Kidney (tissue), 14 donors: Measurements from ENCODE around the gene TRIM66. TPM values are rescaled to one million over a fixed set of nuclear protein-coding genes. Genes with fewer than 3 reads are reported as not detected.

Source experiments
- DNase-seq, 5 donors: peaks; one replicate each; pipeline ENCODE4 v3.0.0-alpha.2; 2013 to 2020
- FAIRE-seq: peaks from 2 replicates; lab custom pipeline; 2012; peaks lifted over from hg19 to GRCh38; lab: Jason Lieb, UNC
- H3K27ac ChIP-seq, 2 donors: one replicate each; pipeline ENCODE4 v1.7.0; 2013; ENCODE audit warnings: low read depth in 2 of 2, low read length in 2 of 2, inconsistent platforms in 1 of 2
- H3K27me3 ChIP-seq: one replicate; pipeline ENCODE4 v1.7.1; 2013; ENCODE audit warnings: low read length, inconsistent platforms; ENCODE audit not compliant: control insufficient read depth, insufficient read depth
- H3K36me3 ChIP-seq, 3 donors: one replicate each; pipeline versions ENCODE4 v1.7.0 to v1.7.1; 2013; ENCODE audit warnings: low read length in 3 of 3, control low read depth in 1 of 3, inconsistent platforms in 1 of 3; ENCODE audit not compliant: insufficient read depth in 3 of 3, control insufficient read depth in 2 of 3
- H3K4me1 ChIP-seq, 3 donors: one replicate each; pipeline versions ENCODE4 v1.7.0 to v1.7.1; 2013; ENCODE audit warnings: low read length in 3 of 3, inconsistent platforms in 1 of 3, low read depth in 1 of 3; ENCODE audit not compliant: control insufficient read depth in 2 of 3, insufficient read depth in 2 of 3
- H3K4me3 ChIP-seq, 3 donors: one replicate each; pipeline versions ENCODE4 v1.7.0 to v1.8.1; 2013; ENCODE audit warnings: low read length in 3 of 3, control low read depth in 1 of 3, inconsistent platforms in 1 of 3
- H3K9ac ChIP-seq, 3 donors: one replicate each; pipeline versions ENCODE4 v1.7.0 to v1.7.1; 2013; ENCODE audit warnings: low read length in 3 of 3, control low read depth in 1 of 3, inconsistent platforms in 1 of 3
- H3K9me3 ChIP-seq, 3 donors: one replicate each; pipeline versions ENCODE4 v1.7.0 to v1.7.1; 2013; ENCODE audit warnings: low read length in 3 of 3, control low read depth in 1 of 3, inconsistent platforms in 1 of 3; ENCODE audit not compliant: control insufficient read depth in 2 of 3, insufficient read depth in 1 of 3
- intact Hi-C: fragments of 100-400 bp; cut with DNase I; formaldehyde crosslinking; loops from one replicate; pipeline ENCODE4 v1.11.1; 2022
- polyA plus RNA-seq: library from polyadenylated mRNA; stranded (reverse); fragments of 350-450 nt; fragmentation: Illumina TruSeq; extraction: RNeasy Lipid Tissue Mini Kit (QIAGEN cat#74804); gene quantifications from one replicate; pipeline ENCODE4 v1.2.3, GENCODE V29; 2014; ENCODE audit warnings: low read depth, low replicate concordance; ENCODE audit not compliant: insufficient read depth
- total RNA-seq: library from RNA; stranded (reverse); fragmentation: NEBNext Ultra II Directional; extraction: Animal tissue kit (Norgen Biotek cat#: 25700); gene quantifications from one replicate; pipeline ENCODE4 v1.2.1, GENCODE V29; 2021
- TF ChIP-seq, protein P1 (sequence below): IDR thresholded peaks from 3 replicates; pipeline ENCODE4 v1.5.1; 2012; ENCODE audit warnings: mild to moderate bottlenecking, moderate library complexity, borderline replicate concordance; ENCODE audit not compliant: insufficient read depth; ENCODE audit errors: extremely low read depth
- donor health status: control.
- donor health status: control.
- donor health status: control.
- donor health status: control.
- donor health status: control.
- donor health status: DM: yes; HTN: yes; CAD: no.
- donor health status: Normal renal cell carcinoma (clear cell type).

The TRIM66 gene
- total and polyA plus RNA-seq, 2 donors from 2014 or later: 1.4 to 25.7 TPM

DNA sequence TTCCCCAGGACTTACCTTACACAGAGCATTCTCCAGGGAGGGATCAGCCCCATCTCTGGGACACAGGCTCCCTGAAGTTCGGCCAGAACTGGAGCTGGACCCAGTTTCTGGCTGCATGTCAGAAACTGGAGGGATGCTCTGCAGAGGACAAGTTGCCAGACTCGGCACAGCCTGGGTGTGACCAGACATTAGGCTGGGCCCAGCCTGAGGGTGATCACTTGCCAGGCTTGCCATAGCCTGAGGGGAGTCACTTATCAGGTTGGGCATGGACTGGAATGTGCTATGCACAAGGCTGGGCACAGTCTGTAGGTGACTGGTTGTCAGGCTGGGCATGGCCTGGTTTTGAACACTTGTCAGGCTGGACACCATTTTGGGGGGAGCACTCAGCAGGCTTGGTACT lies 57.8 kb downstream of the TRIM66 start:
- H3K9me3 ChIP-seq: no peaks in the 10 kb centered on the region
- DNase-seq (no peak), FAIRE-seq (no peak)
- peaks cover 2 to 44% (median 34%) of the 10 kb centered on the region in 3 donors for H3K36me3 ChIP-seq
- no peaks in the 10 kb centered on the region for H3K4me1 ChIP-seq
- no peaks in the 10 kb centered on the region for H3K27me3 ChIP-seq
- H3K4me3 ChIP-seq: no peak overlapping the region
- TF ChIP-seq, protein P1, sequence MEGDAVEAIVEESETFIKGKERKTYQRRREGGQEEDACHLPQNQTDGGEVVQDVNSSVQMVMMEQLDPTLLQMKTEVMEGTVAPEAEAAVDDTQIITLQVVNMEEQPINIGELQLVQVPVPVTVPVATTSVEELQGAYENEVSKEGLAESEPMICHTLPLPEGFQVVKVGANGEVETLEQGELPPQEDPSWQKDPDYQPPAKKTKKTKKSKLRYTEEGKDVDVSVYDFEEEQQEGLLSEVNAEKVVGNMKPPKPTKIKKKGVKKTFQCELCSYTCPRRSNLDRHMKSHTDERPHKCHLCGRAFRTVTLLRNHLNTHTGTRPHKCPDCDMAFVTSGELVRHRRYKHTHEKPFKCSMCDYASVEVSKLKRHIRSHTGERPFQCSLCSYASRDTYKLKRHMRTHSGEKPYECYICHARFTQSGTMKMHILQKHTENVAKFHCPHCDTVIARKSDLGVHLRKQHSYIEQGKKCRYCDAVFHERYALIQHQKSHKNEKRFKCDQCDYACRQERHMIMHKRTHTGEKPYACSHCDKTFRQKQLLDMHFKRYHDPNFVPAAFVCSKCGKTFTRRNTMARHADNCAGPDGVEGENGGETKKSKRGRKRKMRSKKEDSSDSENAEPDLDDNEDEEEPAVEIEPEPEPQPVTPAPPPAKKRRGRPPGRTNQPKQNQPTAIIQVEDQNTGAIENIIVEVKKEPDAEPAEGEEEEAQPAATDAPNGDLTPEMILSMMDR: no peak
- no peak overlapping the region for H3K9ac ChIP-seq
- no peak overlapping the region for H3K27ac ChIP-seq
- intact Hi-C loops: no loop called here

DNA sequence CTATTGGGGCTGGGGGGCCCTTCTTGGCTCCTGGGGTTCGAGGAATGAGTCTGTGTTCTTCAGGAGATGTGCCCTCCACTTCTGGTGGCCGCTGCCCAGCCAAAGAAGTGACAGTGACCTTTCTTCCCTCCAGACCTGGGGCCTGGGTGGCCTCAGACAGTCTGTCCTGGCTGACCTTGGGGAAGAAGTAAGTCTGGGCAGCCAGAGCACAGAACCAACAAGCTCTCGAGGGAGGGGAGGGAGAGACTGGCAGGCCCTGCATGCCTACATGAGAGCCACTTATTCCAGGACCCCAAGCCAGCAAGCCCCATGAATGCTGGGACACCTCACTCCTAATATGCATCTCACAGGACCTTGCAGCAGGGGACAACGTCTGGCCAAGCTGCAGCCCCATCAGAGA lies 61.3 kb downstream of the TRIM66 start:
- Histone ChIP-seq H3K4me1 (no peaks in the 10 kb centered on the region), H3K9me3 (no peaks in the 10 kb centered on the region), H3K4me3 (no peak overlapping the region), H3K27ac (no peak overlapping the region), H3K36me3 (peaks cover 2 to 67% (median 46%) of the 10 kb centered on the region in 3 donors), H3K27me3 (no peaks in the 10 kb centered on the region), H3K9ac (no peak overlapping the region)
- DNase-seq (no peak), FAIRE-seq (no peak)
- intact Hi-C loops: no loop called here
- TF ChIP-seq, protein P1: no peak

DNA sequence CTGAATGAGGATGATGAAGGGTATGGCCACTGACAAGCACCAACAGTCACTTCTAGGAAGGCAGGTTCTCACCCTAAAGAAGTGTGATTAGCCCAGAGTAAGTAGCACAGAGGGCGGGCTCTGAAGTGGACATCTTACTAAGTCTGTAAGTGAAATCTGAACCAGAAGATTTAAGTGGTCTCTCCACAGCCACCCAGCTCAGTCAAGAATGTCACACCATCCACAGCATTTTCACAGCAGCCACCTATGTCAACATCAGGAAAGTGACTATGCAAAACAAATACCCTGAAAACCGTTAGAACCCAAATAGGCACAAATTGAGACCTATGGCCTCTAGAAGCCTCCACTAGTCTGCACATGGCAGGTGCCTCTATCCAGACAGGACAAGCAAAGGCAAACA lies 65.4 kb downstream of the TRIM66 start:
- Histone ChIP-seq H3K36me3 (peaks cover 0 to 43% (median 22%) of the 10 kb centered on the region in 3 donors), H3K27ac (no peak overlapping the region), H3K9ac (no peak overlapping the region), H3K9me3 (no peaks in the 10 kb centered on the region), H3K4me1 (no peaks in the 10 kb centered on the region), H3K27me3 (no peaks in the 10 kb centered on the region), H3K4me3 (no peak overlapping the region)
- FAIRE-seq (no peak), DNase-seq (no peak)
- intact Hi-C loops: no loop called here
- TF ChIP-seq, protein P1: no peak
